GM23338 (cell line): Measurements from ENCODE around the gene COL9A2. TPM values are rescaled to one million over a fixed set of nuclear protein-coding genes. Genes with fewer than 3 reads are reported as not detected.

Experiments used
- ATAC-seq: fragments of 200-7000 bp; cut with Tn5 transposase; 3 replicates; pipeline ENCODE4 v1.9.1; 2020
- DNase-seq: peaks from one replicate; pipeline ENCODE4 v3.0.0-alpha.2; 2015; ENCODE audit warnings: low spot score
- H2AFZ ChIP-seq: fragments of 200-600 bp; sonication (generic); 2 replicates; pipeline ENCODE4 v1.8.0; 2016; ENCODE audit warnings: antibody characterized with exemption, mild to moderate bottlenecking, moderate library complexity
- H3F3A ChIP-seq: fragments of 200-600 bp; sonication (generic); replicated peaks from 2 replicates; pipeline ENCODE4 v1.8.0; 2017; ENCODE audit warnings: antibody characterized with exemption, mixed run types, low read depth
- H3K27ac ChIP-seq: fragments of 200-600 bp; sonication (generic); 2 replicates; pipeline ENCODE4 v1.6.1; 2016; ENCODE audit warnings: low read depth
- H3K27me3 ChIP-seq: fragments of 200-600 bp; sonication (generic); 2 replicates; pipeline ENCODE4 v1.8.0; 2016; ENCODE audit warnings: mild to moderate bottlenecking, mixed run types, moderate library complexity; ENCODE audit not compliant: insufficient read depth
- H3K36me3 ChIP-seq: fragments of 200-600 bp; sonication (generic); 2 replicates; pipeline ENCODE4 v1.8.0; 2016; ENCODE audit warnings: mild to moderate bottlenecking; ENCODE audit not compliant: insufficient read depth
- H3K4me1 ChIP-seq: fragments of 200-600 bp; sonication (generic); 2 replicates; pipeline ENCODE4 v1.8.0; 2016; ENCODE audit warnings: mild to moderate bottlenecking, moderate library complexity; ENCODE audit not compliant: insufficient read depth
- H3K4me2 ChIP-seq: fragments of 200-600 bp; sonication (generic); 2 replicates; pipeline ENCODE4 v1.7.1; 2017; ENCODE audit warnings: mixed run types
- H3K4me3 ChIP-seq: fragments of 200-600 bp; sonication (generic); 2 replicates; pipeline ENCODE4 v1.6.1; 2016; ENCODE audit warnings: mixed run types
- H3K79me2 ChIP-seq: fragments of 200-600 bp; sonication (generic); replicated peaks from 2 replicates; pipeline ENCODE4 v1.8.0; 2017; ENCODE audit warnings: mild to moderate bottlenecking; ENCODE audit not compliant: insufficient read depth
- H3K9me2 ChIP-seq: fragments of 200-600 bp; sonication (generic); 2 replicates; pipeline ENCODE4 v1.8.0; 2017; ENCODE audit not compliant: insufficient read depth
- H4K20me1 ChIP-seq: fragments of 200-600 bp; sonication (generic); replicated peaks from 2 replicates; pipeline ENCODE4 v1.8.0; 2017; ENCODE audit warnings: mild to moderate bottlenecking; ENCODE audit not compliant: insufficient read depth
- H3K27ac Mint-ChIP-seq: 2 replicates; pipeline ENCODE4 v1.8.0; 2020; ENCODE audit warnings: inconsistent platforms, mild to moderate bottlenecking, moderate library complexity, mixed read lengths
- H3K27me3 Mint-ChIP-seq: 3 replicates; pipeline ENCODE4 v1.8.0; 2022; ENCODE audit warnings: low read depth, mild to moderate bottlenecking, moderate library complexity, mixed read lengths, inconsistent platforms; ENCODE audit not compliant: insufficient read depth, poor library complexity
- H3K36me3 Mint-ChIP-seq: 3 replicates; pipeline ENCODE4 v1.8.0; 2021; ENCODE audit warnings: low read depth, mild to moderate bottlenecking, inconsistent platforms, moderate library complexity, mixed read lengths
- H3K4me1 Mint-ChIP-seq: 3 replicates; pipeline ENCODE4 v1.8.0; 2020; ENCODE audit warnings: mild to moderate bottlenecking, inconsistent platforms, mixed read lengths
- H3K4me3 Mint-ChIP-seq: 3 replicates; pipeline ENCODE4 v1.8.0; 2021; ENCODE audit warnings: moderate library complexity, mild to moderate bottlenecking, inconsistent platforms, mixed read lengths
- H3K9me3 Mint-ChIP-seq: 3 replicates; pipeline ENCODE4 v1.8.0; 2020; ENCODE audit warnings: moderate library complexity, mild to moderate bottlenecking, inconsistent platforms, mixed read lengths
- CREB1 ChIP-seq: fragments of 250-450 bp; sonication (Bioruptor Pico); IDR thresholded peaks from 2 replicates; pipeline ENCODE4 v1.5.0; 2020; ENCODE audit warnings: low read depth, mild to moderate bottlenecking, moderate library complexity
- CTCF ChIP-seq, 2 experiments: fragments of 200-600 bp in 1 of 2; sonication (generic) in 1 of 2; conservative IDR thresholded peaks; 2 replicates each; pipeline versions ENCODE4 v1.5.1 to v1.6.1; 2016 to 2017; ENCODE audit warnings: antibody characterized with exemption in 2 of 2, low read depth in 2 of 2, mild to moderate bottlenecking in 2 of 2, moderate library complexity in 1 of 2
- ETS1 ChIP-seq: IDR thresholded peaks from 2 replicates; pipeline ENCODE4 v1.6.1; 2016; ENCODE audit warnings: antibody characterized with exemption
- EZH2 ChIP-seq: fragments of 200-600 bp; sonication (generic); IDR thresholded peaks from one replicate; pipeline ENCODE4 v1.8.0; 2017; ENCODE audit warnings: antibody characterized with exemption, mild to moderate bottlenecking, low read depth; ENCODE audit not compliant: unreplicated experiment
- EZH2phosphoT487 ChIP-seq: fragments of 200-600 bp; sonication (generic); IDR thresholded peaks from one replicate; pipeline ENCODE4 v1.8.1; 2018; ENCODE audit warnings: antibody characterized with exemption; ENCODE audit not compliant: unreplicated experiment
- JUNB ChIP-seq: IDR thresholded peaks from one replicate; pipeline ENCODE4 v1.6.1; 2016; ENCODE audit warnings: antibody characterized with exemption; ENCODE audit not compliant: unreplicated experiment
- NANOG ChIP-seq: IDR thresholded peaks from 2 replicates; pipeline ENCODE4 v1.6.1; 2016; ENCODE audit warnings: antibody characterized with exemption, borderline replicate concordance
- POLR2AphosphoS5 ChIP-seq: IDR thresholded peaks from 2 replicates; pipeline ENCODE4 v1.6.1; 2016; ENCODE audit warnings: antibody characterized with exemption, low read depth
- STAT1 ChIP-seq: IDR thresholded peaks from one replicate; pipeline ENCODE4 v1.6.1; 2016; ENCODE audit warnings: antibody characterized with exemption; ENCODE audit not compliant: unreplicated experiment
- ZNF114 ChIP-seq: fragments of 250-450 bp; sonication (Bioruptor Pico); IDR thresholded peaks from 2 replicates; pipeline ENCODE4 v1.5.0; 2020; ENCODE audit warnings: mild to moderate bottlenecking, moderate library complexity
- ZNF331 ChIP-seq: fragments of 250-450 bp; sonication (Bioruptor Pico); IDR thresholded peaks from 2 replicates; pipeline ENCODE4 v1.5.0; 2020; ENCODE audit warnings: low read depth, mild to moderate bottlenecking, moderate library complexity
- polyA plus RNA-seq: library from polyadenylated mRNA; unstranded; fragments of >200 nt; fragmentation: Nextera tagmentation; extraction: Ambion mirVana; gene quantifications from 2 replicates; pipeline ENCODE4 v1.2.1, GENCODE V29; 2016
- total RNA-seq: library from RNA; depleted of rRNA; stranded (reverse); fragments of >200 nt; shearing (Covaris generic); gene quantifications from 2 replicates; pipeline ENCODE4 v1.2.3, GENCODE V29; 2014
- TF ChIP-seq, protein P1 (sequence below): IDR thresholded peaks from one replicate; pipeline ENCODE4 v1.6.1; 2018; ENCODE audit warnings: antibody characterized with exemption; ENCODE audit not compliant: unreplicated experiment
- TF ChIP-seq, protein P2 (sequence below): fragments of 250-450 bp; sonication (Bioruptor Pico); IDR thresholded peaks from 2 replicates; pipeline ENCODE4 v1.5.0; 2020; ENCODE audit warnings: mild to moderate bottlenecking, moderate library complexity

Gene COL9A2
- total and polyA plus RNA-seq, 2 experiments from 2014 or later: 2.6 to 2.8 TPM

DNA sequence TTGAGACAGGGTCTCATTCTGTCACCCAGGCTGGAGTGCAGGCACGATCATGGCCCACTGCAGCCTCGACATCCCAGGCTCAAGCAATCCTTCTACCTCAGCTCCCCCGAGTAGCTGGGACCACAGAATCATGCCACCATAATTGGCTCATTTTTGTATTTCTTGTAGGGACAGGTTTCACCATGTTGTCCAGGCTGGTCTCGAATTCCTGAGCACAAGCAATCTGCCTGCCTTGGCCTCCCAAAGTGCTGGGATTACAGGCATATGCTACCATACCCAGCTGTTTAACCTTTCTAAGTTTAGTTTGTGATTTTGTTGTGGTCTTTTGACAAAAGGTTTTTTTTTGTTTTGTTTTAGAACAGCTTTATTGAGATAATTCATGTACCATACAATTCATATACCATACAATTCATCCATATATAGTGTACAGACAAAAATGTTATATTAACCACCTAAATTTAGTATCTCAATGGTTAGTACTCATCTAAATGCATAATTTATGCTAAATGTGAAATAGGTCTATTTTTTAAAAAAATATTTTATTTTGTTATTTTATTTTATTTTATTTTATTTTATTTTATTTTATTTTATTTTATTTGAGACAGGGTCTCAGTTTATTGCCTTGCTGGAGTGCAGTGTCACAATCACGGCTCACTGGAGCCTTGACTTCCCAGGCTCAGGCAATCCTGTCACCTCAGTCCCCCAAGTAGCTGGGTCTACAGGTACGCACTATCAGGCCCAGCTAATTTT, 50.1 kb downstream of the COL9A2 start:
- H3F3A ChIP-seq: no peaks in the 10 kb centered on the region
- no peak overlapping the region for H3K27ac ChIP-seq
- no peak overlapping the region for H3K27ac Mint-ChIP-seq
- no peaks in the 10 kb centered on the region for H3K4me1 ChIP-seq
- H3K4me2 ChIP-seq: no peak overlapping the region
- H3K4me3 ChIP-seq: no peak overlapping the region
- H2AFZ ChIP-seq: no peak overlapping the region
- H3K79me2 ChIP-seq: peaks cover 33% of the 10 kb centered on the region; the same call in 1 of the 2 replicates
- H3K9me3 Mint-ChIP-seq: no peaks in the 10 kb centered on the region
- peaks cover 4% of the 10 kb centered on the region for H3K27me3 Mint-ChIP-seq
- no peaks in the 10 kb centered on the region for H3K27me3 ChIP-seq
- H3K36me3 ChIP-seq: peaks cover 44% of the 10 kb centered on the region
- H3K4me1 Mint-ChIP-seq: no peaks in the 10 kb centered on the region
- H3K4me3 Mint-ChIP-seq: no peak overlapping the region
- H4K20me1 ChIP-seq: peaks cover 4% of the 10 kb centered on the region; the same call in 1 of the 2 replicates
- H3K36me3 Mint-ChIP-seq: peaks cover 47% of the 10 kb centered on the region
- no peaks in the 10 kb centered on the region for H3K9me2 ChIP-seq
- no peak for TF ChIP-seq JUNB
- TF ChIP-seq EZH2: no peak
- TF ChIP-seq, protein P1, sequence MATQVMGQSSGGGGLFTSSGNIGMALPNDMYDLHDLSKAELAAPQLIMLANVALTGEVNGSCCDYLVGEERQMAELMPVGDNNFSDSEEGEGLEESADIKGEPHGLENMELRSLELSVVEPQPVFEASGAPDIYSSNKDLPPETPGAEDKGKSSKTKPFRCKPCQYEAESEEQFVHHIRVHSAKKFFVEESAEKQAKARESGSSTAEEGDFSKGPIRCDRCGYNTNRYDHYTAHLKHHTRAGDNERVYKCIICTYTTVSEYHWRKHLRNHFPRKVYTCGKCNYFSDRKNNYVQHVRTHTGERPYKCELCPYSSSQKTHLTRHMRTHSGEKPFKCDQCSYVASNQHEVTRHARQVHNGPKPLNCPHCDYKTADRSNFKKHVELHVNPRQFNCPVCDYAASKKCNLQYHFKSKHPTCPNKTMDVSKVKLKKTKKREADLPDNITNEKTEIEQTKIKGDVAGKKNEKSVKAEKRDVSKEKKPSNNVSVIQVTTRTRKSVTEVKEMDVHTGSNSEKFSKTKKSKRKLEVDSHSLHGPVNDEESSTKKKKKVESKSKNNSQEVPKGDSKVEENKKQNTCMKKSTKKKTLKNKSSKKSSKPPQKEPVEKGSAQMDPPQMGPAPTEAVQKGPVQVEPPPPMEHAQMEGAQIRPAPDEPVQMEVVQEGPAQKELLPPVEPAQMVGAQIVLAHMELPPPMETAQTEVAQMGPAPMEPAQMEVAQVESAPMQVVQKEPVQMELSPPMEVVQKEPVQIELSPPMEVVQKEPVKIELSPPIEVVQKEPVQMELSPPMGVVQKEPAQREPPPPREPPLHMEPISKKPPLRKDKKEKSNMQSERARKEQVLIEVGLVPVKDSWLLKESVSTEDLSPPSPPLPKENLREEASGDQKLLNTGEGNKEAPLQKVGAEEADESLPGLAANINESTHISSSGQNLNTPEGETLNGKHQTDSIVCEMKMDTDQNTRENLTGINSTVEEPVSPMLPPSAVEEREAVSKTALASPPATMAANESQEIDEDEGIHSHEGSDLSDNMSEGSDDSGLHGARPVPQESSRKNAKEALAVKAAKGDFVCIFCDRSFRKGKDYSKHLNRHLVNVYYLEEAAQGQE: no peak
- no peak for TF ChIP-seq ZNF114 (CRISPR knock-in tag)
- TF ChIP-seq ETS1: no peak
- no peak for TF ChIP-seq CTCF (conservative IDR thresholded peaks at IDR 0.05; ENCODE audit: low read depth in 2 of 2)
- TF ChIP-seq, protein P2, sequence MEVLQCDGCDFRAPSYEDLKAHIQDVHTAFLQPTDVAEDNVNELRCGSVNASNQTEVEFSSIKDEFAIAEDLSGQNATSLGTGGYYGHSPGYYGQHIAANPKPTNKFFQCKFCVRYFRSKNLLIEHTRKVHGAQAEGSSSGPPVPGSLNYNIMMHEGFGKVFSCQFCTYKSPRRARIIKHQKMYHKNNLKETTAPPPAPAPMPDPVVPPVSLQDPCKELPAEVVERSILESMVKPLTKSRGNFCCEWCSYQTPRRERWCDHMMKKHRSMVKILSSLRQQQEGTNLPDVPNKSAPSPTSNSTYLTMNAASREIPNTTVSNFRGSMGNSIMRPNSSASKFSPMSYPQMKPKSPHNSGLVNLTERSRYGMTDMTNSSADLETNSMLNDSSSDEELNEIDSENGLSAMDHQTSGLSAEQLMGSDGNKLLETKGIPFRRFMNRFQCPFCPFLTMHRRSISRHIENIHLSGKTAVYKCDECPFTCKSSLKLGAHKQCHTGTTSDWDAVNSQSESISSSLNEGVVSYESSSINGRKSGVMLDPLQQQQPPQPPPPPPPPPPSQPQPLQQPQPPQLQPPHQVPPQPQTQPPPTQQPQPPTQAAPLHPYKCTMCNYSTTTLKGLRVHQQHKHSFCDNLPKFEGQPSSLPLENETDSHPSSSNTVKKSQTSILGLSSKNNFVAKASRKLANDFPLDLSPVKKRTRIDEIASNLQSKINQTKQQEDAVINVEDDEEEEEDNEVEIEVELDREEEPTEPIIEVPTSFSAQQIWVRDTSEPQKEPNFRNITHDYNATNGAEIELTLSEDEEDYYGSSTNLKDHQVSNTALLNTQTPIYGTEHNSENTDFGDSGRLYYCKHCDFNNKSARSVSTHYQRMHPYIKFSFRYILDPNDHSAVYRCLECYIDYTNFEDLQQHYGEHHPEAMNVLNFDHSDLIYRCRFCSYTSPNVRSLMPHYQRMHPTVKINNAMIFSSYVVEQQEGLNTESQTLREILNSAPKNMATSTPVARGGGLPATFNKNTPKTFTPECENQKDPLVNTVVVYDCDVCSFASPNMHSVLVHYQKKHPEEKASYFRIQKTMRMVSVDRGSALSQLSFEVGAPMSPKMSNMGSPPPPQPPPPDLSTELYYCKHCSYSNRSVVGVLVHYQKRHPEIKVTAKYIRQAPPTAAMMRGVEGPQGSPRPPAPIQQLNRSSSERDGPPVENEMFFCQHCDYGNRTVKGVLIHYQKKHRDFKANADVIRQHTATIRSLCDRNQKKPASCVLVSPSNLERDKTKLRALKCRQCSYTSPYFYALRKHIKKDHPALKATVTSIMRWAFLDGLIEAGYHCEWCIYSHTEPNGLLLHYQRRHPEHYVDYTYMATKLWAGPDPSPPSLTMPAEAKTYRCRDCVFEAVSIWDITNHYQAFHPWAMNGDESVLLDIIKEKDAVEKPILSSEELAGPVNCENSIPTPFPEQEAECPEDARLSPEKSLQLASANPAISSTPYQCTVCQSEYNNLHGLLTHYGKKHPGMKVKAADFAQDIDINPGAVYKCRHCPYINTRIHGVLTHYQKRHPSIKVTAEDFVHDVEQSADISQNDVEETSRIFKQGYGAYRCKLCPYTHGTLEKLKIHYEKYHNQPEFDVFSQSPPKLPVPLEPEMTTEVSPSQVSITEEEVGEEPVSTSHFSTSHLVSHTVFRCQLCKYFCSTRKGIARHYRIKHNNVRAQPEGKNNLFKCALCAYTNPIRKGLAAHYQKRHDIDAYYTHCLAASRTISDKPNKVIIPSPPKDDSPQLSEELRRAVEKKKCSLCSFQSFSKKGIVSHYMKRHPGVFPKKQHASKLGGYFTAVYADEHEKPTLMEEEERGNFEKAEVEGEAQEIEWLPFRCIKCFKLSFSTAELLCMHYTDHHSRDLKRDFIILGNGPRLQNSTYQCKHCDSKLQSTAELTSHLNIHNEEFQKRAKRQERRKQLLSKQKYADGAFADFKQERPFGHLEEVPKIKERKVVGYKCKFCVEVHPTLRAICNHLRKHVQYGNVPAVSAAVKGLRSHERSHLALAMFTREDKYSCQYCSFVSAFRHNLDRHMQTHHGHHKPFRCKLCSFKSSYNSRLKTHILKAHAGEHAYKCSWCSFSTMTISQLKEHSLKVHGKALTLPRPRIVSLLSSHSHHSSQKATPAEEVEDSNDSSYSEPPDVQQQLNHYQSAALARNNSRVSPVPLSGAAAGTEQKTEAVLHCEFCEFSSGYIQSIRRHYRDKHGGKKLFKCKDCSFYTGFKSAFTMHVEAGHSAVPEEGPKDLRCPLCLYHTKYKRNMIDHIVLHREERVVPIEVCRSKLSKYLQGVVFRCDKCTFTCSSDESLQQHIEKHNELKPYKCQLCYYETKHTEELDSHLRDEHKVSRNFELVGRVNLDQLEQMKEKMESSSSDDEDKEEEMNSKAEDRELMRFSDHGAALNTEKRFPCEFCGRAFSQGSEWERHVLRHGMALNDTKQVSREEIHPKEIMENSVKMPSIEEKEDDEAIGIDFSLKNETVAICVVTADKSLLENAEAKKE (CRISPR knock-in tag): no peak
- no peak for TF ChIP-seq EZH2phosphoT487
- TF ChIP-seq POLR2AphosphoS5: no peak
- TF ChIP-seq NANOG: no peak
- no peak for TF ChIP-seq CREB1 (CRISPR knock-in tag)
- no peak for TF ChIP-seq STAT1
- no peak for TF ChIP-seq ZNF331 (CRISPR knock-in tag)
- DNase-seq (no peak), ATAC-seq (no peak)
